Measurements from ENCODE around the gene STEAP3. TPM values are rescaled to one million over a fixed set of nuclear protein-coding genes. Genes with fewer than 3 reads are reported as not detected.

Gene STEAP3
- total RNA-seq, 4 donors from 2014 or later: 2.3 to 5.9 (median 3.7) TPM

- Histone ChIP-seq H3K27ac (no peak overlapping the region), H3K36me3 (no peaks in the 10 kb centered on the region), H3K9me3 (no peaks in the 10 kb centered on the region), H3K27me3 (no peaks in the 10 kb centered on the region), H3K4me3 (no peak overlapping the region), H3K4me1 (no peaks in the 10 kb centered on the region)
- peak in 1 of 2 donors; percentile 2 for DNase-seq
- intact Hi-C loops (cut with DNase I; ENCODE audit: low total_unique reads): no loop called here
- no peak for TF ChIP-seq CTCF (IDR thresholded peaks at IDR 0.05)
- TF ChIP-seq POLR2A (IDR thresholded peaks at IDR 0.05): no peak
These were observed 25.1 kb downstream of the STEAP3 start for GRCh38 chr2:119248751-119249150.

GRCh38 chr2:119249311-119249710 lies 25.7 kb downstream of the STEAP3 start:
- no peak overlapping the region for H3K4me3 ChIP-seq
- H3K36me3 ChIP-seq: no peaks in the 10 kb centered on the region
- H3K4me1 ChIP-seq: no peaks in the 10 kb centered on the region
- TF ChIP-seq POLR2A (IDR thresholded peaks at IDR 0.05) (no peak), CTCF (IDR thresholded peaks at IDR 0.05) (no peak)
- H3K9me3 ChIP-seq: no peaks in the 10 kb centered on the region
- DNase-seq: peak in 1 of 2 donors; percentile 6
- no peak overlapping the region for H3K27ac ChIP-seq
- intact Hi-C loops (cut with DNase I; ENCODE audit: low total_unique reads): no loop called here
- H3K27me3 ChIP-seq: no peaks in the 10 kb centered on the region

- no peaks in the 10 kb centered on the region for H3K27me3 ChIP-seq
- peak in 1 of 2 donors; percentile 6 for DNase-seq
- no peak for TF ChIP-seq POLR2A (IDR thresholded peaks at IDR 0.05)
- no peak for TF ChIP-seq CTCF (IDR thresholded peaks at IDR 0.05)
- H3K27ac ChIP-seq: no peak overlapping the region
- intact Hi-C loops (cut with DNase I; ENCODE audit: low total_unique reads): no loop called here
- no peaks in the 10 kb centered on the region for H3K36me3 ChIP-seq
- H3K4me3 ChIP-seq: no peak overlapping the region
- no peaks in the 10 kb centered on the region for H3K9me3 ChIP-seq
- H3K4me1 ChIP-seq: no peaks in the 10 kb centered on the region
These were observed 26.5 kb downstream of the STEAP3 start for GRCh38 chr2:119249855-119250717.

GRCh38 chr2:119250718-119251290 lies 27.2 kb downstream of the STEAP3 start:
- intact Hi-C loops (cut with DNase I; ENCODE audit: low total_unique reads): no loop called here
- peak in 1 of 2 donors; percentile 0 for DNase-seq
- no peaks in the 10 kb centered on the region for H3K36me3 ChIP-seq
- H3K27ac ChIP-seq: no peak overlapping the region
- H3K9me3 ChIP-seq: no peaks in the 10 kb centered on the region
- no peak overlapping the region for H3K4me3 ChIP-seq
- TF ChIP-seq POLR2A (IDR thresholded peaks at IDR 0.05) (no peak), CTCF (IDR thresholded peaks at IDR 0.05) (no peak)
- no peaks in the 10 kb centered on the region for H3K27me3 ChIP-seq
- no peaks in the 10 kb centered on the region for H3K4me1 ChIP-seq

GRCh38 chr2:119251652-119252051 lies 28.0 kb downstream of the STEAP3 start:
- intact Hi-C loops (cut with DNase I; ENCODE audit: low total_unique reads): no loop called here
- H3K36me3 ChIP-seq: no peaks in the 10 kb centered on the region
- DNase-seq: no peak
- no peaks in the 10 kb centered on the region for H3K4me1 ChIP-seq
- H3K4me3 ChIP-seq: no peak overlapping the region
- H3K27ac ChIP-seq: no peak overlapping the region
- no peak for TF ChIP-seq CTCF (IDR thresholded peaks at IDR 0.05)
- no peaks in the 10 kb centered on the region for H3K9me3 ChIP-seq
- H3K27me3 ChIP-seq: no peaks in the 10 kb centered on the region
